A549 (cell line): ENCODE data around the gene SDC3.

Experiments used
- BCL3 ChIP-seq: fragments of >200 bp; sonication (Bioruptor Twin); formaldehyde crosslinking; IDR thresholded peaks from 3 replicates; pipeline ENCODE4 v1.6.1; 2016
- BHLHE40 ChIP-seq: IDR thresholded peaks from 2 replicates; pipeline ENCODE4 v1.6.1; 2012; ENCODE audit warnings: low read depth, low read length, inconsistent platforms
- CBX2 ChIP-seq: fragments of 200-600 bp; sonication (generic); IDR thresholded peaks from 2 replicates; pipeline ENCODE4 v1.6.1; 2016; ENCODE audit warnings: low read depth, mild to moderate bottlenecking, borderline replicate concordance
- CTCF ChIP-seq: fragments of >200 bp; sonication (Bioruptor Twin); formaldehyde crosslinking; IDR thresholded peaks from 3 replicates; pipeline ENCODE4 v1.5.1; 2016
- EP300 ChIP-seq, 2 experiments: fragments of >200 bp; sonication (Bioruptor Twin); formaldehyde crosslinking; IDR thresholded peaks; 2 replicates in 1 of 2; 3 replicates in 1 of 2; pipeline ENCODE4 v1.6.1; 2016 to 2017
- HOXA7 ChIP-seq: fragments of 250-450 bp; sonication (Bioruptor Pico); IDR thresholded peaks from 2 replicates; pipeline ENCODE4 v1.5.0; 2020; ENCODE audit warnings: mild to moderate bottlenecking, moderate library complexity
- MAFK ChIP-seq: fragments of 450-650 bp; IDR thresholded peaks from 2 replicates; pipeline ENCODE4 v1.6.1; 2014; ENCODE audit not compliant: partially characterized antibody
- MAX ChIP-seq: IDR thresholded peaks from 2 replicates; pipeline ENCODE4 v1.6.1; 2012
- NFE2L2 ChIP-seq: fragments of 150-350 bp; conservative IDR thresholded peaks from 2 replicates; pipeline ENCODE4 v1.6.1; 2014; ENCODE audit warnings: low read length
- POLR2A ChIP-seq: IDR thresholded peaks from 2 replicates; pipeline ENCODE4 v1.6.1; 2012; ENCODE audit warnings: mild to moderate bottlenecking, low read length
- RAD21 ChIP-seq, 2 experiments: fragments of >200 bp in 1 of 2; sonication (Bioruptor Twin) in 1 of 2; formaldehyde crosslinking in 1 of 2; IDR thresholded peaks in 1 of 2; conservative IDR thresholded peaks in 1 of 2; 2 replicates in 1 of 2; 3 replicates in 1 of 2; pipeline ENCODE4 v1.6.1; 2012 to 2018; ENCODE audit warnings: inconsistent platforms in 1 of 2
- ZNF302 ChIP-seq: fragments of 250-450 bp; sonication (Bioruptor Pico); IDR thresholded peaks from 2 replicates; pipeline ENCODE4 v1.9.0; 2021; ENCODE audit warnings: inconsistent platforms, mild to moderate bottlenecking, moderate library complexity
- ZSCAN20 ChIP-seq: fragments of 250-450 bp; sonication (Bioruptor Pico); IDR thresholded peaks from 2 replicates; pipeline ENCODE4 v1.8.0; 2022; ENCODE audit warnings: mild to moderate bottlenecking, moderate library complexity

GRCh38 chr1:30820299-30820698 lies 88.3 kb downstream of the SDC3 start:
- no peak for TF ChIP-seq CTCF
- no peak for TF ChIP-seq EP300 (IDR thresholded peaks at IDR 0.05)
- TF ChIP-seq NFE2L2, result no peak
- no peak for TF ChIP-seq MAX
- no peak for TF ChIP-seq RAD21 (conservative IDR thresholded peaks at IDR 0.05 in 1 of 2, IDR thresholded peaks at IDR 0.05 in 1 of 2)
- TF ChIP-seq POLR2A, result no peak
- TF ChIP-seq ZNF302 (CRISPR knock-in tag), result no peak
- no peak for TF ChIP-seq BHLHE40
- no peak for TF ChIP-seq BCL3
- no peak for TF ChIP-seq ZSCAN20 (CRISPR knock-in tag)
- TF ChIP-seq CBX2, result no peak
- TF ChIP-seq HOXA7 (CRISPR knock-in tag), result no peak
- no peak for TF ChIP-seq MAFK
